Measurements from ENCODE around the gene RNASE4. TPM values are rescaled to one million over a fixed set of nuclear protein-coding genes. Genes with fewer than 3 reads are reported as not detected.
"Not testable (repeated sequence)": the region's sequence is repeated elsewhere in the genome, so short reads cannot be mapped to it uniquely, and the experiment has no call there.

Gene RNASE4
- total RNA-seq, 4 donors from 2014 or later, result 5.8 to 51.7 (median 33.6) TPM

GRCh38 chr14:20732979-20733635, 48.7 kb downstream of the RNASE4 start:
- DNase-seq, result no peak
- Histone ChIP-seq H3K4me1 (no peaks in the 10 kb centered on the region), H3K4me3 (no peak overlapping the region), H3K27me3 (no peaks in the 10 kb centered on the region), H3K36me3 (no peaks in the 10 kb centered on the region), H3K9me3 (no peaks in the 10 kb centered on the region), H3K27ac (peak overlapping the region in 1 of 4 donors; percentile 39)
- TF ChIP-seq POLR2A (IDR thresholded peaks at IDR 0.05), result no peak
- TF ChIP-seq CTCF (IDR thresholded peaks at IDR 0.05), result no peak

DNA sequence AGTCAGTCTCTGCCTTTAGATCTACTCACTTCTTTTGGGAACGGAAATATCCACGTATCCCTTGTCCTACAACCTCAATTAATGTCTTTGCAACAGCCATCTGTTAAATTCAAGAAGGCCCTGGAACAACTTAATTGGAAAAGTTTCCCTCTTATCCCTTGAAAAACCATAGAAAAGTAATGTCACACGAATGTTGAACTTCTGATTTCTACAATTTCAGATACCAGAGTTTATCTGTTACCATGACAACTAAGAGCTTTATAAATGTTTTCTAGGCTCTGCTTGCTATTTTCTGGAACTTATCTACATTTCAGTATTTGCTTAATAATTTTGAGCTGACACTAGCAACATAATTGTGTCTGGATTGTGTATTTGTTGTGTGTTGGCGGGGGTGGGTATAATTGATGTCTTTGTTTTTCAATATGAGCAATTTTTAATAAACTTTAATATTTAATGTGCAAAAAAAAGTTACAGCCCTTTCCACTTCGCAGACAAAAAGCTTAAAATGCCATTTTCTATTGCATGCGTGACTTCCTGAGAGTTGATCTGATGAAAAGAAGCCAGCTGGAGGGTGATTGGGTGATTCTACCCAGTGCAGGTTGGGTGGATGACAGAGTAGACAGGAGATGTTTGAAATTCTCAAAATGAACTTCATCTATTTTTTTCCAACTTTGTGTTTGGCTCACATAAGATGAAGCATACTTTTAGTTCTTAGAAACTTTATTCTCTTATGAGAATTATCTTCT, 49.5 kb downstream of the RNASE4 start:
- Histone ChIP-seq H3K36me3 (no peaks in the 10 kb centered on the region), H3K4me1 (no peaks in the 10 kb centered on the region), H3K9me3 (no peaks in the 10 kb centered on the region), H3K4me3 (no peak overlapping the region), H3K27ac (peak overlapping the region in 1 of 4 donors; percentile 46), H3K27me3 (no peaks in the 10 kb centered on the region)
- TF ChIP-seq CTCF (IDR thresholded peaks at IDR 0.05) (no peak), POLR2A (IDR thresholded peaks at IDR 0.05) (no peak)
- no peak for DNase-seq

DNA sequence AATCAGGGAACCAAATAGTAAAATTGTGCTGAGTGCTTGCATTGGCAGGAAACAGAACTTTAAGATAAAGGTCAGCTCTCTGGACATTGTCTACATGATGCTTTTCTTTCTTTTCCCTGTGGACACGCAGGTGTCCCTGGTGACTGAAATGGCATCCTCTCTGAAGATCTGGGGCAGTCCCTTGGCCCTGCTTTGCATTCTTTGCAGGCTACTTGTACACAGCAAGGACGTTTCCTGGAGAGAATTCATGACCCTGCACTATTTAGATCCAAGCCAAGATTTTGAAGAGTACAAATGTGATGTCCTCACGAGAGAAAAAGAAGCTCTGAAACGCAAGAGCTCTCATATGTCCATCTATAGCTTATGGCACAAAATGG, 50.1 kb downstream of the RNASE4 start:
- TF ChIP-seq POLR2A (IDR thresholded peaks at IDR 0.05), result no peak
- TF ChIP-seq CTCF (IDR thresholded peaks at IDR 0.05), result no peak
- Histone ChIP-seq H3K27me3 (no peaks in the 10 kb centered on the region), H3K27ac (peak overlapping the region in 1 of 4 donors; percentile 46), H3K4me3 (no peak overlapping the region), H3K4me1 (no peaks in the 10 kb centered on the region), H3K36me3 (no peaks in the 10 kb centered on the region), H3K9me3 (no peaks in the 10 kb centered on the region)
- peak in 2 of 3 donors; percentile 47 to 67 for DNase-seq

DNA sequence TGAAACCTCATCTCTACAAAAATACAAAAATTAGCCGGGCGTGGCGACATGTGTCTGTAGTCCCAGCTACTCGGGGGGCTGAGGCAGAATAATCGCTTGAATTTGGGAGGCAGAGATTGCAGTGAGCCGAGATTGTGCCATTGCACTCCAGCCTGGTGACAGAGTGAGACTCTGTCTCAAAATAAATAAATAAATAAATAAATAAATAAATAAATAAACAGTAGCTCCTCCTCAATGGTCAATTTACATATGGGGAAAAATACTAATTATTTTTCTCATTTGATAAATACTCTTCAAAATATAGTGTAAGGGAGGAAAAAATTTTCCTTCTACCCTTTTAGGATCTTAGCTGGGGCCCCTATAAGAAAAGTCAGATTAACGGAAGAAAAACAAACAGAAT, 53.9 kb downstream of the RNASE4 start:
- not testable (repeated sequence) for H3K9me3 ChIP-seq, DNase-seq, H3K4me1 ChIP-seq, H3K27me3 ChIP-seq, H3K36me3 ChIP-seq, H3K4me3 ChIP-seq, H3K27ac ChIP-seq

DNA sequence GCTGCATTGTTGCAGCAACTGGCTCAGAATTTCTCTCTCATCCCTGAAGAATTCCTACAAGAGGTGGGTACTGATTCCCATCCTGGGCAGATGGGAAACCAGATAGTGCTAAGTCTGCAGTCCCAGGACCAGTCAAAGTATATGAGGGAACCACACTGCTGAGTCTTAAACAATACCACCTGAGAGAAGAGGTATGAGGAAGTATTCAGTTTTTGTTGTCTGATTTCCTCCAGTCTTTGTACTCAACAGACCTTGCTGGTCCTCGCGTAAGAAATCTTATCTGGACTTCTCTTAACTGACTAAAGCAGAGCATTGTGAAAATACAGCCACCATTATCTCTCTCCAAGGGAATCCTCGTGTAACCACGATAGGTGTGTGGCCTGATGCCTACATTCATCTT, 57.8 kb downstream of the RNASE4 start:
- Histone ChIP-seq H3K4me3 (no peak overlapping the region), H3K4me1 (no peaks in the 10 kb centered on the region), H3K27ac (no peak overlapping the region), H3K27me3 (no peaks in the 10 kb centered on the region), H3K9me3 (no peaks in the 10 kb centered on the region), H3K36me3 (no peaks in the 10 kb centered on the region)
- DNase-seq, result no peak
- TF ChIP-seq CTCF (IDR thresholded peaks at IDR 0.05), result no peak
- no peak for TF ChIP-seq POLR2A (IDR thresholded peaks at IDR 0.05)

DNA sequence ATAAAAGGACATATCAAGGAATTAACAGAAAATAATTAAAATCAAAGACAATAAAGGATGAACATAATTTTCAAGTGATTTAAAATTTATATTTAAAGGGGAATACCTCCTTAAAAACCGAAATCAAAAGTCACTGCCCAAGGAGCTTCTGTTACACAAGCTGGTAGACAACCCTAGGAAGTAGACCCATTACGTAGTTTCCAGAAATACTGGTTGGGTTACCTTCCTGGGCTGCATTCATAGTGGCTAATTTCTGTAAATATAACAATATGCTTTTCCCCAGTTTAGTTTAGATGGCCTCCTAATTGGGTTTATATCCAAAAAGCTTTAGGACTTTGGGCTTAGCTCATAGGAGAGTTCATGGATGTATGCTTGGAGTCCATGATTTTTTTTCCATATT, 59.2 kb downstream of the RNASE4 start:
- Histone ChIP-seq H3K4me1 (no peaks in the 10 kb centered on the region), H3K4me3 (no peak overlapping the region), H3K9me3 (no peaks in the 10 kb centered on the region), H3K36me3 (no peaks in the 10 kb centered on the region), H3K27ac (no peak overlapping the region), H3K27me3 (no peaks in the 10 kb centered on the region)
- no peak for DNase-seq
- no peak for TF ChIP-seq CTCF (IDR thresholded peaks at IDR 0.05)
- no peak for TF ChIP-seq POLR2A (IDR thresholded peaks at IDR 0.05)

Data from Peyer's patch (tissue), 4 donors.